ENCODE data around the gene SLC2A8.

Gene SLC2A8

DNA sequence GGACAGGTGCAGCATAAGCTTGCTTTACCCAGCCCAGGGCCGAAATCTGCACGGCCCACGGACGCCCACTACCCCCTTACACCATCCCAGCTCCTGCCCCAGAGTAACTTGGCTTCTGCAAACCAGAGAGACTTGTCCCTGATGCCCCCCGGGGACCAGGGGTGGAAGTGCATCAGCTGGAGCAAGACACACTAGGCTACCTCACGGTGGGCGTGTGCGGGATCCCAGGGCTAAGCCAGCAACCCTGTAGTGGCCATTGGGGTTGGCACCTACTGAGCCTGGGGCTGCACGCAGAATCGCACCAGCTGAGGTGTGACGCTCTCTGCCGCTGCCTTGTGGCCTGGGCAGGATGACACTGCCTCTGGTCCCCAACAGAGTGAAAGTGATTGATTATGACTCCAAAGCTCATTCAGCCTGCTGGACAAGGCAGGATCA is 21.1 kb downstream of the SLC2A8 start:
- Histone ChIP-seq H3K4me2 (ENCODE audit: low read depth, low read length, poor library complexity, severe bottlenecking) (no peak overlapping the region), H4K20me1 (ENCODE audit: insufficient read depth, low read length, poor library complexity, severe bottlenecking) (no peaks in the 10 kb centered on the region), H3K4me1 (ENCODE audit: insufficient read depth, low read length, poor library complexity, severe bottlenecking) (peaks cover 7% of the 10 kb centered on the region), H3K36me3 (ENCODE audit: insufficient read depth, low read length) (no peaks in the 10 kb centered on the region), H3K79me2 (ENCODE audit: insufficient read depth, low read length) (peaks cover 8% of the 10 kb centered on the region), H3K9ac (ENCODE audit: low read depth, low read length, poor library complexity, severe bottlenecking) (no peak overlapping the region), H2AFZ (ENCODE audit: low read length) (no peak overlapping the region), H3K9me3 (ENCODE audit: insufficient read depth, low read depth, low read length) (no peaks in the 10 kb centered on the region), H3K9me2 (replicated peaks; ENCODE audit: low read depth, low read length) (no peaks in the 10 kb centered on the region), H3K4me3 (ENCODE audit: low read length, poor library complexity, severe bottlenecking) (no peak overlapping the region), H3K27me3 (ENCODE audit: insufficient read depth, low read length, poor library complexity, severe bottlenecking) (peaks cover 5% of the 10 kb centered on the region), H3F3A (ENCODE audit: low read depth) (no peaks in the 10 kb centered on the region)
- TF ChIP-seq CTCF (conservative IDR thresholded peaks at IDR 0.05; ENCODE audit: low read length), result peak; percentile 65
- TF ChIP-seq EZH2phosphoT487 (IDR thresholded peaks at IDR 0.05; ENCODE audit: borderline replicate concordance), result no peak

DNA sequence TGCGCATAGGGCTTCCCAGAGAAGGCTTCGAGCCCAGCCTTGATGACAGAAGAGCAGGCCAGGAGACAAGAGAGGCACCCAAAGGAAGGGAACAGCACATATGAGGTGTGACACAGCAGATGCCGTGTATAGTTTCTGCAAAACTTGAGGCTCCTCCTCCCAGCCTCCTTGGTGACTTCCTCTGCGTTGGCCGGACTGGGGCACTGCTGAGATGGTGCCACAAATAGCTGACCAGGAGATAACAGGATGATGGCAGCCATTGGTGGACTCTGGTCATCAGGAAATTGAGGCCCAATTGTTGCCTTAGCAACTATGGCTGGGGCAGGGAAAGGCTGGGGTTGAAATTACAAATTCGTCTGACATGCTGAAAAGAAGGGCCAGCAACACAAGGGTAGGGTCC is 22.4 kb downstream of the SLC2A8 start:
- H3K9me2 ChIP-seq (replicated peaks; ENCODE audit: low read depth, low read length), result no peaks in the 10 kb centered on the region
- no peaks in the 10 kb centered on the region for H3F3A ChIP-seq (ENCODE audit: low read depth)
- peaks cover 5% of the 10 kb centered on the region for H3K27me3 ChIP-seq (ENCODE audit: insufficient read depth, low read length, poor library complexity, severe bottlenecking)
- no peak overlapping the region for H2AFZ ChIP-seq (ENCODE audit: low read length)
- H4K20me1 ChIP-seq (ENCODE audit: insufficient read depth, low read length, poor library complexity, severe bottlenecking), result no peaks in the 10 kb centered on the region
- H3K36me3 ChIP-seq (ENCODE audit: insufficient read depth, low read length), result no peaks in the 10 kb centered on the region
- H3K9me3 ChIP-seq (ENCODE audit: insufficient read depth, low read depth, low read length), result no peaks in the 10 kb centered on the region
- peaks cover 11% of the 10 kb centered on the region for H3K4me1 ChIP-seq (ENCODE audit: insufficient read depth, low read length, poor library complexity, severe bottlenecking)
- H3K4me2 ChIP-seq (ENCODE audit: low read depth, low read length, poor library complexity, severe bottlenecking), result no peak overlapping the region
- H3K9ac ChIP-seq (ENCODE audit: low read depth, low read length, poor library complexity, severe bottlenecking), result no peak overlapping the region
- H3K4me3 ChIP-seq (ENCODE audit: low read length, poor library complexity, severe bottlenecking), result no peak overlapping the region
- no peak for TF ChIP-seq CTCF (conservative IDR thresholded peaks at IDR 0.05; ENCODE audit: low read length)
- no peak for TF ChIP-seq EZH2phosphoT487 (IDR thresholded peaks at IDR 0.05; ENCODE audit: borderline replicate concordance)
- H3K79me2 ChIP-seq (ENCODE audit: insufficient read depth, low read length), result peaks cover 14% of the 10 kb centered on the region

GRCh38 chr9:127421057-127421456 is 24.1 kb downstream of the SLC2A8 start:
- H3K9me2 ChIP-seq (replicated peaks; ENCODE audit: low read depth, low read length), result no peaks in the 10 kb centered on the region
- H3K9ac ChIP-seq (ENCODE audit: low read depth, low read length, poor library complexity, severe bottlenecking), result no peak overlapping the region
- H3K4me3 ChIP-seq (ENCODE audit: low read length, poor library complexity, severe bottlenecking), result no peak overlapping the region
- peaks cover 15% of the 10 kb centered on the region for H3K4me1 ChIP-seq (ENCODE audit: insufficient read depth, low read length, poor library complexity, severe bottlenecking)
- H3K36me3 ChIP-seq (ENCODE audit: insufficient read depth, low read length), result no peaks in the 10 kb centered on the region
- no peak for TF ChIP-seq EZH2phosphoT487 (IDR thresholded peaks at IDR 0.05; ENCODE audit: borderline replicate concordance)
- no peak for TF ChIP-seq CTCF (conservative IDR thresholded peaks at IDR 0.05; ENCODE audit: low read length)
- no peaks in the 10 kb centered on the region for H3K9me3 ChIP-seq (ENCODE audit: insufficient read depth, low read depth, low read length)
- H3K27me3 ChIP-seq (ENCODE audit: insufficient read depth, low read length, poor library complexity, severe bottlenecking), result peaks cover 2% of the 10 kb centered on the region
- no peak overlapping the region for H3K4me2 ChIP-seq (ENCODE audit: low read depth, low read length, poor library complexity, severe bottlenecking)
- no peaks in the 10 kb centered on the region for H3F3A ChIP-seq (ENCODE audit: low read depth)
- H4K20me1 ChIP-seq (ENCODE audit: insufficient read depth, low read length, poor library complexity, severe bottlenecking), result peaks cover 8% of the 10 kb centered on the region
- no peak overlapping the region for H2AFZ ChIP-seq (ENCODE audit: low read length)
- H3K79me2 ChIP-seq (ENCODE audit: insufficient read depth, low read length), result peaks cover 30% of the 10 kb centered on the region
